Measurements from ENCODE around the gene ANAPC1.
"Not testable (repeated sequence)": the region's sequence is repeated elsewhere in the genome, so short reads cannot be mapped to it uniquely, and the experiment has no call there.

DNA sequence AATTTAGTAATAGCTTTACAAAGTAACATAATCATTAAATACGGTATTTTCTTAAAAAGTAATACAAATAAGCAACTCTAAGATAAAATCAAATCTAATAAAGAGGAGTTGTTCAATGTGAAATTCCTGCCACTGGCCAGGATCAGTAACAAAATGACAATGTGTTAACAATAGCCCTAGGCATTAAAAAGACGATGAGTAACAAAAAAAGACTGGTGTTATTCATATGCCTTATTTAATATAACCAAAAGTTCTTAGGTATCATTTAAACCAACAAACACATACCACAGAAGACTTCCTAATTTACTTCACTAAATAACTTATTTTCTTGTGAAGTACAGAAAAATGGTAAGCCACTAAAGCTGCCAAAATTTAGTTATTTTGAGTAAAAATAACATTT lies 11.2 kb downstream of the ANAPC1 start:
- TF ChIP-seq, protein P1, sequence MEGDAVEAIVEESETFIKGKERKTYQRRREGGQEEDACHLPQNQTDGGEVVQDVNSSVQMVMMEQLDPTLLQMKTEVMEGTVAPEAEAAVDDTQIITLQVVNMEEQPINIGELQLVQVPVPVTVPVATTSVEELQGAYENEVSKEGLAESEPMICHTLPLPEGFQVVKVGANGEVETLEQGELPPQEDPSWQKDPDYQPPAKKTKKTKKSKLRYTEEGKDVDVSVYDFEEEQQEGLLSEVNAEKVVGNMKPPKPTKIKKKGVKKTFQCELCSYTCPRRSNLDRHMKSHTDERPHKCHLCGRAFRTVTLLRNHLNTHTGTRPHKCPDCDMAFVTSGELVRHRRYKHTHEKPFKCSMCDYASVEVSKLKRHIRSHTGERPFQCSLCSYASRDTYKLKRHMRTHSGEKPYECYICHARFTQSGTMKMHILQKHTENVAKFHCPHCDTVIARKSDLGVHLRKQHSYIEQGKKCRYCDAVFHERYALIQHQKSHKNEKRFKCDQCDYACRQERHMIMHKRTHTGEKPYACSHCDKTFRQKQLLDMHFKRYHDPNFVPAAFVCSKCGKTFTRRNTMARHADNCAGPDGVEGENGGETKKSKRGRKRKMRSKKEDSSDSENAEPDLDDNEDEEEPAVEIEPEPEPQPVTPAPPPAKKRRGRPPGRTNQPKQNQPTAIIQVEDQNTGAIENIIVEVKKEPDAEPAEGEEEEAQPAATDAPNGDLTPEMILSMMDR (IDR thresholded peaks at IDR 0.05; ENCODE audit: borderline replicate concordance, extremely low read depth, low read length, poor library complexity, severe bottlenecking) = not testable (repeated sequence)
- TF ChIP-seq EZH2 (IDR thresholded peaks at IDR 0.05; ENCODE audit: borderline replicate concordance, low read depth, low read length, severe bottlenecking) = not testable (repeated sequence)
